Measurements from ENCODE around the gene NXPH4.

The NXPH4 gene

DNA sequence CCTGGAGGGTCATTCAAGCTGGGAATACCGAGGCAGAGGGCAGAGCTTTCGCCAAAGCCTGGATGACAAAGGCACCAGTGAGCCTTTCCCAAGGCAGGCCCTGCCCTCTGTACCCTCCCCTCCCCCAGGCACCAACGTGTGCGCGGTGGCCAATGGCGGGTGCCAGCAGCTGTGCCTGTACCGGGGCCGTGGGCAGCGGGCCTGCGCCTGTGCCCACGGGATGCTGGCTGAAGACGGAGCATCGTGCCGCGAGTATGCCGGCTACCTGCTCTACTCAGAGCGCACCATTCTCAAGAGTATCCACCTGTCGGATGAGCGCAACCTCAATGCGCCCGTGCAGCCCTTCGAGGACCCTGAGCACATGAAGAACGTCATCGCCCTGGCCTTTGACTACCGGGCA, 31.2 kb upstream of the NXPH4 start:
- H3K79me2 ChIP-seq (ENCODE audit: insufficient read depth, low read length), result no peaks in the 10 kb centered on the region
- H2AFZ ChIP-seq (ENCODE audit: low read length), result no peak overlapping the region
- H3K4me1 ChIP-seq (ENCODE audit: insufficient read depth, low read length, poor library complexity, severe bottlenecking), result no peaks in the 10 kb centered on the region
- no peak overlapping the region for H3K9ac ChIP-seq (ENCODE audit: low read depth, low read length, poor library complexity, severe bottlenecking)
- H3F3A ChIP-seq (ENCODE audit: low read depth), result no peaks in the 10 kb centered on the region
- TF ChIP-seq, protein P1, sequence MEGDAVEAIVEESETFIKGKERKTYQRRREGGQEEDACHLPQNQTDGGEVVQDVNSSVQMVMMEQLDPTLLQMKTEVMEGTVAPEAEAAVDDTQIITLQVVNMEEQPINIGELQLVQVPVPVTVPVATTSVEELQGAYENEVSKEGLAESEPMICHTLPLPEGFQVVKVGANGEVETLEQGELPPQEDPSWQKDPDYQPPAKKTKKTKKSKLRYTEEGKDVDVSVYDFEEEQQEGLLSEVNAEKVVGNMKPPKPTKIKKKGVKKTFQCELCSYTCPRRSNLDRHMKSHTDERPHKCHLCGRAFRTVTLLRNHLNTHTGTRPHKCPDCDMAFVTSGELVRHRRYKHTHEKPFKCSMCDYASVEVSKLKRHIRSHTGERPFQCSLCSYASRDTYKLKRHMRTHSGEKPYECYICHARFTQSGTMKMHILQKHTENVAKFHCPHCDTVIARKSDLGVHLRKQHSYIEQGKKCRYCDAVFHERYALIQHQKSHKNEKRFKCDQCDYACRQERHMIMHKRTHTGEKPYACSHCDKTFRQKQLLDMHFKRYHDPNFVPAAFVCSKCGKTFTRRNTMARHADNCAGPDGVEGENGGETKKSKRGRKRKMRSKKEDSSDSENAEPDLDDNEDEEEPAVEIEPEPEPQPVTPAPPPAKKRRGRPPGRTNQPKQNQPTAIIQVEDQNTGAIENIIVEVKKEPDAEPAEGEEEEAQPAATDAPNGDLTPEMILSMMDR (conservative IDR thresholded peaks at IDR 0.05; ENCODE audit: low read length), result no peak
- TF ChIP-seq EZH2phosphoT487 (IDR thresholded peaks at IDR 0.05; ENCODE audit: borderline replicate concordance), result no peak
- H3K36me3 ChIP-seq (ENCODE audit: insufficient read depth, low read length), result no peaks in the 10 kb centered on the region
- H3K4me3 ChIP-seq (ENCODE audit: low read length, poor library complexity, severe bottlenecking), result no peak overlapping the region
- H3K27me3 ChIP-seq (ENCODE audit: insufficient read depth, low read length, poor library complexity, severe bottlenecking), result no peaks in the 10 kb centered on the region
- H3K9me3 ChIP-seq (ENCODE audit: insufficient read depth, low read depth, low read length), result no peaks in the 10 kb centered on the region
- H4K20me1 ChIP-seq (ENCODE audit: insufficient read depth, low read length, poor library complexity, severe bottlenecking), result no peaks in the 10 kb centered on the region
- H3K9me2 ChIP-seq (replicated peaks; ENCODE audit: low read depth, low read length), result no peaks in the 10 kb centered on the region
- H3K4me2 ChIP-seq (ENCODE audit: low read depth, low read length, poor library complexity, severe bottlenecking), result no peak overlapping the region

DNA sequence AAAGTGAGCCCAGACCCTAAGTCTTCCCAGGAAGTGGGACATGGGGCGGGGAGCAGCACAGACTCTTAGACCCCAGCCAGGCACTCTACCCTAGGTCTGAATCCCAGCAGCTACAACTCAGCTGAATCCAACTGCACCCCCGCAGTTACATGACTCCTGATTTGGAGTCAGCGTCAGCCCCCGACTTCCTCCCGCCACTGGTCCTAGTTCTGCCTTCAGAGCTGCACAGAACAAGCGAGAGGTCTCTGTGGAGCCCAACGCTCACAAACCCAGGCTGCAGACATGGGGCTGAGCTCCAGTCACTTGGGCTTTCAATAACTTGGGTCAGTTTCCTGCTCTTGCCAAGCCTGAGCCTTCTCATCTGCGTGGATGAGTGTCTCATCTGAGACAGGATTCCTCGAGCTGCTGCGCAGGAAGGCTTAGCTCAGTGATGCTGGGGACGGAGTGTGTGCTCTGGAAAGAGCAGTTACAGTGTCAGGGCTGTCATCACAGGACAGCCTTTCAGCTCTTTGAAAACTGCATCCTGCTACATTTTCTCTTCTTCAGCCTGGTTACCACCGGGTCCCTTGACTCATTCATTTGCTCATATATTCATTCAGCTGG, 30.6 kb upstream of the NXPH4 start:
- no peaks in the 10 kb centered on the region for H3K4me1 ChIP-seq (ENCODE audit: insufficient read depth, low read length, poor library complexity, severe bottlenecking)
- TF ChIP-seq, protein P1 (conservative IDR thresholded peaks at IDR 0.05; ENCODE audit: low read length), result no peak
- TF ChIP-seq EZH2phosphoT487 (IDR thresholded peaks at IDR 0.05; ENCODE audit: borderline replicate concordance), result no peak
- no peaks in the 10 kb centered on the region for H4K20me1 ChIP-seq (ENCODE audit: insufficient read depth, low read length, poor library complexity, severe bottlenecking)
- H3K9me2 ChIP-seq (replicated peaks; ENCODE audit: low read depth, low read length), result no peaks in the 10 kb centered on the region
- no peaks in the 10 kb centered on the region for H3K27me3 ChIP-seq (ENCODE audit: insufficient read depth, low read length, poor library complexity, severe bottlenecking)
- no peak overlapping the region for H2AFZ ChIP-seq (ENCODE audit: low read length)
- H3K9ac ChIP-seq (ENCODE audit: low read depth, low read length, poor library complexity, severe bottlenecking), result no peak overlapping the region
- H3K79me2 ChIP-seq (ENCODE audit: insufficient read depth, low read length), result no peaks in the 10 kb centered on the region
- H3K9me3 ChIP-seq (ENCODE audit: insufficient read depth, low read depth, low read length), result no peaks in the 10 kb centered on the region
- H3K4me2 ChIP-seq (ENCODE audit: low read depth, low read length, poor library complexity, severe bottlenecking), result no peak overlapping the region
- no peak overlapping the region for H3K4me3 ChIP-seq (ENCODE audit: low read length, poor library complexity, severe bottlenecking)
- H3F3A ChIP-seq (ENCODE audit: low read depth), result no peaks in the 10 kb centered on the region
- no peaks in the 10 kb centered on the region for H3K36me3 ChIP-seq (ENCODE audit: insufficient read depth, low read length)

- no peaks in the 10 kb centered on the region; the same call in 1 of the 2 replicates for H3K36me3 ChIP-seq (ENCODE audit: insufficient read depth, low read length)
- TF ChIP-seq, protein P1 (conservative IDR thresholded peaks at IDR 0.05; ENCODE audit: low read length), result no peak
- TF ChIP-seq EZH2phosphoT487 (IDR thresholded peaks at IDR 0.05; ENCODE audit: borderline replicate concordance), result no peak
- H3K79me2 ChIP-seq (ENCODE audit: insufficient read depth, low read length), result no peaks in the 10 kb centered on the region
- H3K9me3 ChIP-seq (ENCODE audit: insufficient read depth, low read depth, low read length), result no peaks in the 10 kb centered on the region
- H3K9ac ChIP-seq (ENCODE audit: low read depth, low read length, poor library complexity, severe bottlenecking), result no peak overlapping the region
- H3K27me3 ChIP-seq (ENCODE audit: insufficient read depth, low read length, poor library complexity, severe bottlenecking), result no peaks in the 10 kb centered on the region
- H3K9me2 ChIP-seq (replicated peaks; ENCODE audit: low read depth, low read length), result no peaks in the 10 kb centered on the region
- no peaks in the 10 kb centered on the region for H3K4me1 ChIP-seq (ENCODE audit: insufficient read depth, low read length, poor library complexity, severe bottlenecking)
- no peak overlapping the region for H3K4me3 ChIP-seq (ENCODE audit: low read length, poor library complexity, severe bottlenecking)
- H3F3A ChIP-seq (ENCODE audit: low read depth), result no peaks in the 10 kb centered on the region
- no peak overlapping the region for H3K4me2 ChIP-seq (ENCODE audit: low read depth, low read length, poor library complexity, severe bottlenecking)
- no peaks in the 10 kb centered on the region for H4K20me1 ChIP-seq (ENCODE audit: insufficient read depth, low read length, poor library complexity, severe bottlenecking)
- no peak overlapping the region for H2AFZ ChIP-seq (ENCODE audit: low read length)
These were observed 29.1 kb upstream of the NXPH4 start for GRCh38 chr12:57187222-57188089.
